ENCODE measurements around the gene MAGEA10. TPM values are rescaled to one million over a fixed set of nuclear protein-coding genes. Genes with fewer than 3 reads are reported as not detected.

MAGEA10 gene
- total and polyA plus RNA-seq, 9 of the 15 experiments (the other 6 are each of a cell fraction or from before 2014, with no cell fraction given): 0.06 to 0.45 (median 0.15) TPM; not detected in 4

GRCh38 chrX:152177052-152177451, 38.7 kb upstream of the MAGEA10 start (continued):
- TF ChIP-seq, protein P1, sequence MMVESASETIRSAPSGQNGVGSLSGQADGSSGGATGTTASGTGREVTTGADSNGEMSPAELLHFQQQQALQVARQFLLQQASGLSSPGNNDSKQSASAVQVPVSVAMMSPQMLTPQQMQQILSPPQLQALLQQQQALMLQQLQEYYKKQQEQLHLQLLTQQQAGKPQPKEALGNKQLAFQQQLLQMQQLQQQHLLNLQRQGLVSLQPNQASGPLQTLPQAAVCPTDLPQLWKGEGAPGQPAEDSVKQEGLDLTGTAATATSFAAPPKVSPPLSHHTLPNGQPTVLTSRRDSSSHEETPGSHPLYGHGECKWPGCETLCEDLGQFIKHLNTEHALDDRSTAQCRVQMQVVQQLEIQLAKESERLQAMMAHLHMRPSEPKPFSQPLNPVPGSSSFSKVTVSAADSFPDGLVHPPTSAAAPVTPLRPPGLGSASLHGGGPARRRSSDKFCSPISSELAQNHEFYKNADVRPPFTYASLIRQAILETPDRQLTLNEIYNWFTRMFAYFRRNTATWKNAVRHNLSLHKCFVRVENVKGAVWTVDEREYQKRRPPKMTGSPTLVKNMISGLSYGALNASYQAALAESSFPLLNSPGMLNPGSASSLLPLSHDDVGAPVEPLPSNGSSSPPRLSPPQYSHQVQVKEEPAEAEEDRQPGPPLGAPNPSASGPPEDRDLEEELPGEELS (CRISPR knock-in tag; IDR thresholded peaks at IDR 0.05; ENCODE audit: borderline replicate concordance): no peak
- TF ChIP-seq HDAC6 (IDR thresholded peaks at IDR 0.05; ENCODE audit: low read depth, low read length) (no peak), KHSRP (IDR thresholded peaks at IDR 0.05) (peak; percentile 72; the same call in 1 of the 2 replicates), JUNB (CRISPR knock-in tag; conservative IDR thresholded peaks at IDR 0.05) (no peak), DMBX1 (CRISPR knock-in tag; IDR thresholded peaks at IDR 0.05; ENCODE audit: borderline replicate concordance) (peak; percentile 51; the same call in 1 of the 2 replicates), TRIM24 (IDR thresholded peaks at IDR 0.05) (peak; percentile 90 to 93), FOXK1 (CRISPR knock-in tag; IDR thresholded peaks at IDR 0.05; ENCODE audit: borderline replicate concordance) (no peak), GATAD2B (IDR thresholded peaks at IDR 0.05; ENCODE audit: borderline replicate concordance) (0 out of 2 replicates have a peak, but pooled peaks have one; percentile 29), ZNF133 (CRISPR knock-in tag; IDR thresholded peaks at IDR 0.05) (no peak), NR2C1 (IDR thresholded peaks at IDR 0.05) (no peak), NR2C1 (tag; IDR thresholded peaks at IDR 0.05) (peak; percentile 39; the same call in 1 of the 2 replicates), ZNF589 (CRISPR knock-in tag; IDR thresholded peaks at IDR 0.05; ENCODE audit: low read depth) (0 out of 2 replicates have a peak, but pooled peaks have one; percentile 47), POLR2B (IDR thresholded peaks at IDR 0.05; ENCODE audit: low read depth, partially characterized antibody) (no peak), NCOA4 (IDR thresholded peaks at IDR 0.05; ENCODE audit: partially characterized antibody) (peak; percentile 64), HES1 (IDR thresholded peaks at IDR 0.05; ENCODE audit: low read depth) (peak; percentile 72)
- TF ChIP-seq, protein P2, sequence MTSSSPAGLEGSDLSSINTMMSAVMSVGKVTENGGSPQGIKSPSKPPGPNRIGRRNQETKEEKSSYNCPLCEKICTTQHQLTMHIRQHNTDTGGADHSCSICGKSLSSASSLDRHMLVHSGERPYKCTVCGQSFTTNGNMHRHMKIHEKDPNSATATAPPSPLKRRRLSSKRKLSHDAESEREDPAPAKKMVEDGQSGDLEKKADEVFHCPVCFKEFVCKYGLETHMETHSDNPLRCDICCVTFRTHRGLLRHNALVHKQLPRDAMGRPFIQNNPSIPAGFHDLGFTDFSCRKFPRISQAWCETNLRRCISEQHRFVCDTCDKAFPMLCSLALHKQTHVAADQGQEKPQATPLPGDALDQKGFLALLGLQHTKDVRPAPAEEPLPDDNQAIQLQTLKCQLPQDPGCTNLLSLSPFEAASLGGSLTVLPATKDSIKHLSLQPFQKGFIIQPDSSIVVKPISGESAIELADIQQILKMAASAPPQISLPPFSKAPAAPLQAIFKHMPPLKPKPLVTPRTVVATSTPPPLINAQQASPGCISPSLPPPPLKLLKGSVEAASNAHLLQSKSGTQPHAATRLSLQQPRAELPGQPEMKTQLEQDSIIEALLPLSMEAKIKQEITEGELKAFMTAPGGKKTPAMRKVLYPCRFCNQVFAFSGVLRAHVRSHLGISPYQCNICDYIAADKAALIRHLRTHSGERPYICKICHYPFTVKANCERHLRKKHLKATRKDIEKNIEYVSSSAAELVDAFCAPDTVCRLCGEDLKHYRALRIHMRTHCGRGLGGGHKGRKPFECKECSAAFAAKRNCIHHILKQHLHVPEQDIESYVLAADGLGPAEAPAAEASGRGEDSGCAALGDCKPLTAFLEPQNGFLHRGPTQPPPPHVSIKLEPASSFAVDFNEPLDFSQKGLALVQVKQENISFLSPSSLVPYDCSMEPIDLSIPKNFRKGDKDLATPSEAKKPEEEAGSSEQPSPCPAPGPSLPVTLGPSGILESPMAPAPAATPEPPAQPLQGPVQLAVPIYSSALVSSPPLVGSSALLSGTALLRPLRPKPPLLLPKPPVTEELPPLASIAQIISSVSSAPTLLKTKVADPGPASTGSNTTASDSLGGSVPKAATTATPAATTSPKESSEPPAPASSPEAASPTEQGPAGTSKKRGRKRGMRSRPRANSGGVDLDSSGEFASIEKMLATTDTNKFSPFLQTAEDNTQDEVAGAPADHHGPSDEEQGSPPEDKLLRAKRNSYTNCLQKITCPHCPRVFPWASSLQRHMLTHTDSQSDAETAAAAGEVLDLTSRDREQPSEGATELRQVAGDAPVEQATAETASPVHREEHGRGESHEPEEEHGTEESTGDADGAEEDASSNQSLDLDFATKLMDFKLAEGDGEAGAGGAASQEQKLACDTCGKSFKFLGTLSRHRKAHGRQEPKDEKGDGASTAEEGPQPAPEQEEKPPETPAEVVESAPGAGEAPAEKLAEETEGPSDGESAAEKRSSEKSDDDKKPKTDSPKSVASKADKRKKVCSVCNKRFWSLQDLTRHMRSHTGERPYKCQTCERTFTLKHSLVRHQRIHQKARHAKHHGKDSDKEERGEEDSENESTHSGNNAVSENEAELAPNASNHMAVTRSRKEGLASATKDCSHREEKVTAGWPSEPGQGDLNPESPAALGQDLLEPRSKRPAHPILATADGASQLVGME (CRISPR knock-in tag; IDR thresholded peaks at IDR 0.05): no peak
- TF ChIP-seq, protein P3, sequence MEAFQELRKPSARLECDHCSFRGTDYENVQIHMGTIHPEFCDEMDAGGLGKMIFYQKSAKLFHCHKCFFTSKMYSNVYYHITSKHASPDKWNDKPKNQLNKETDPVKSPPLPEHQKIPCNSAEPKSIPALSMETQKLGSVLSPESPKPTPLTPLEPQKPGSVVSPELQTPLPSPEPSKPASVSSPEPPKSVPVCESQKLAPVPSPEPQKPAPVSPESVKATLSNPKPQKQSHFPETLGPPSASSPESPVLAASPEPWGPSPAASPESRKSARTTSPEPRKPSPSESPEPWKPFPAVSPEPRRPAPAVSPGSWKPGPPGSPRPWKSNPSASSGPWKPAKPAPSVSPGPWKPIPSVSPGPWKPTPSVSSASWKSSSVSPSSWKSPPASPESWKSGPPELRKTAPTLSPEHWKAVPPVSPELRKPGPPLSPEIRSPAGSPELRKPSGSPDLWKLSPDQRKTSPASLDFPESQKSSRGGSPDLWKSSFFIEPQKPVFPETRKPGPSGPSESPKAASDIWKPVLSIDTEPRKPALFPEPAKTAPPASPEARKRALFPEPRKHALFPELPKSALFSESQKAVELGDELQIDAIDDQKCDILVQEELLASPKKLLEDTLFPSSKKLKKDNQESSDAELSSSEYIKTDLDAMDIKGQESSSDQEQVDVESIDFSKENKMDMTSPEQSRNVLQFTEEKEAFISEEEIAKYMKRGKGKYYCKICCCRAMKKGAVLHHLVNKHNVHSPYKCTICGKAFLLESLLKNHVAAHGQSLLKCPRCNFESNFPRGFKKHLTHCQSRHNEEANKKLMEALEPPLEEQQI (IDR thresholded peaks at IDR 0.05): peak; percentile 74
